ENCODE data around the gene RAPGEF1.

GRCh38 chr9:131529597-131530545, 210.0 kb downstream of the RAPGEF1 start:
- TF ChIP-seq SETDB1 (CRISPR knock-in tag; IDR thresholded peaks at IDR 0.05; ENCODE audit: borderline replicate concordance) = no peak
- no peak for TF ChIP-seq ZC3H4 (CRISPR knock-in tag; IDR thresholded peaks at IDR 0.05; ENCODE audit: borderline replicate concordance)
- TF ChIP-seq MBD4 (IDR thresholded peaks at IDR 0.05; ENCODE audit: borderline replicate concordance, low read length) = no peak
- peak; percentile 30; the same call in 1 of the 2 replicates for TF ChIP-seq CTCF (CRISPR knock-in tag; IDR thresholded peaks at IDR 0.05)
- no peak for TF ChIP-seq KAT2B (IDR thresholded peaks at IDR 0.05; ENCODE audit: borderline replicate concordance, low read depth, low read length)
- no peak for TF ChIP-seq ZNF138 (CRISPR knock-in tag; IDR thresholded peaks at IDR 0.05; ENCODE audit: low read depth)
- no peak for TF ChIP-seq TBL1XR1 (IDR thresholded peaks at IDR 0.05; ENCODE audit: borderline replicate concordance, low read length, partially characterized antibody)
- no peak for TF ChIP-seq FOXA3 (CRISPR knock-in tag; IDR thresholded peaks at IDR 0.05)
